GM18858 (cell line): ENCODE results near the gene DNAJC2.
A peak's percentile ranks its signal among the peaks of the same experiment; 100 is the strongest.

Experiments used
- ATAC-seq: cut with Tn5 transposase; IDR thresholded peaks from one replicate; pipeline ENCODE4 v1.9.1; 2021; ENCODE audit not compliant: unreplicated experiment

Gene DNAJC2, protein sequence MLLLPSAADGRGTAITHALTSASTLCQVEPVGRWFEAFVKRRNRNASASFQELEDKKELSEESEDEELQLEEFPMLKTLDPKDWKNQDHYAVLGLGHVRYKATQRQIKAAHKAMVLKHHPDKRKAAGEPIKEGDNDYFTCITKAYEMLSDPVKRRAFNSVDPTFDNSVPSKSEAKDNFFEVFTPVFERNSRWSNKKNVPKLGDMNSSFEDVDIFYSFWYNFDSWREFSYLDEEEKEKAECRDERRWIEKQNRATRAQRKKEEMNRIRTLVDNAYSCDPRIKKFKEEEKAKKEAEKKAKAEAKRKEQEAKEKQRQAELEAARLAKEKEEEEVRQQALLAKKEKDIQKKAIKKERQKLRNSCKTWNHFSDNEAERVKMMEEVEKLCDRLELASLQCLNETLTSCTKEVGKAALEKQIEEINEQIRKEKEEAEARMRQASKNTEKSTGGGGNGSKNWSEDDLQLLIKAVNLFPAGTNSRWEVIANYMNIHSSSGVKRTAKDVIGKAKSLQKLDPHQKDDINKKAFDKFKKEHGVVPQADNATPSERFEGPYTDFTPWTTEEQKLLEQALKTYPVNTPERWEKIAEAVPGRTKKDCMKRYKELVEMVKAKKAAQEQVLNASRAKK

DNA sequence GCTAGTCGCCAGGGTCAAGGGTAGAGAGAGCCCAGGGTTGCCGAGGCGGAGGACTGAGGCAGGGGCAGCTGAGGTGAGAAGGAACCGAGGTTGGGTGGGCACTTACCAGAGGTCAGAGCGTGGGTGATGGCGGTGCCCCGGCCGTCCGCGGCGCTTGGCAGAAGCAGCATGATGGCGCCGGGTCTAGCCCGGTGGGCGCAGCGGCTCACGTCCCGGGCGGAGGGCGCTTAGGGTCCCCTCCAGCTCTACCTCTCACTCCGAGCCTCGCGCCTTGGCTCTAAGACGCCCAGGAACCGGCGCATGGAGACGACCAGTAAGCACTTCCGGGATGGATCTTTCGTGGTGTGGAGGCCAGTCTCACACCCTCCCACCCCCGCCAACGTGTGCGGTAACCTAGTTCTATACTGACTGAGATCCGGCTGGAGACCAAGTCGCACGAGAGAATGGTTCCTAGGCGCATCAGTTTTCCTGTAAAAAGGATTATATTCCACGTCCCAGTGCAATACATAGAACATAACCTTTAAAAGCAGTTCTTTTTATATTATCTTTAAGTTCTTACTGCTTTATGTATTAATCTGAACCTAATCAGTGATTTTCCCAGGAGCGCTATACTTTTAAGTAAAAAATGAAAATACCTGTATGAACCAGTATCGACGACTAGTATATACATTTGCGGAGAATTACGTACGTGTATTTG, at the start of gene DNAJC2:
DNAJC2 (minus strand) TSS at position 315 of the 697 bp plus-strand sequence; CDS start at position 170, 145 bp downstream.
- peak; percentile 58 for ATAC-seq

GRCh38 chr7:103391976-103392375, 47.4 kb upstream of the DNAJC2 start:
- ATAC-seq, result no peak

DNA sequence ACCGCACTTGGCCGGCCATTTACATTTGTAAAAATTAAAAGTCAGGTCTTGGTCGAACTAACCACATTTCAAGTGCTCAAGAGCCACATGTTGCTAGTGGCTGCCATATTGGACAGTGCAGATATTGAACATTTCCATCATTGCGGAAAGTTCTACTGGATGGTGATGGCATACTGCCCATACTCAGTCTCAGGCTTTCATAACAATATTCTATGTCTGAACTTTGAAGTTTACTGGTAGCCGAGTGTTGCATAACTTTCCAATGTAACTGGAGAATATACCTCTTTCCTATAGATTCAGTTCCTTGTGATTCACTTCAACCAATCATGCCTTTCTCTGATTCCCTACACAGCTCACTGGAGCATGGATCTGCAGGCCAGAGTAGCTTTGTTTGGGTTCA, 46.6 kb upstream of the DNAJC2 start:
- no peak for ATAC-seq

DNA sequence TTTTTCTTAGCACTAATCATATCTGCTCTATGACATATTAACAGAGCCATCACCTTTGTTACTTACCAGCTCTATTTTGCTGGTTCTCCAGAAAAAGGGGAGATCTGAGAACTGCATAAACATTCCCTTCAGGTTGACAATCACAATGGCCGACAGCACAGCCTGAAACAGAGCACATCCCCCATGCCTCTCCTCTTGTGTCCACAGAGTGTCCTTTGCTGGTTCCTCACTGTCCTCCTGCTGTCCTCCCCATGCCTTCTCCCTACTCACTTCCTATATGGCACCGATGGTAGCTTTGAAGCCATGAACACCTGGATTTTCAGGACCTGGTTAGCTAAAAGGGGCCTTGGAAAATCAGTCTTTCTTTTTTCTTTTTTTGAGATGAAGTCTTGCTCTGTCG, 44.7 kb upstream of the DNAJC2 start:
- ATAC-seq, result no peak

- no peak for ATAC-seq
Measured at GRCh38 chr7:103388469-103389140, 44.0 kb upstream of the DNAJC2 start.

DNA sequence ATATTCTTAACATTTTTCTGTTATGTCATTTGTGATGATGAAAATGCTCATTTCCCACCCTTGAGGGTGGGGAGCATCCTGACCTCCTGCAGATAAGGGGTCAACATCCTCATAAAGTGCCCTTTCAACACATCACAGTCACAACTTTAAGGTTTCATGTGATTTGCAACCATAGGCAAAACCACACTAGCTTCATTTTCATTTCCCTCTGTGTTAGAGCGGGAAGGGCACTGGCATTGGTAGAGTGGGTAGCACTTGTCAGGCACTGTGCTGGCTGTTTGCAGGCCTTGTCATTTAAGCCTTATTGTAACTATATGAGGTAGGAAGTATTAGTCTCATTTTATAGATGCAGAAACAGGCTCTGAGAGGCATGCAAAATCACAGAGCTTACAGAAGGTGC, 42.7 kb upstream of the DNAJC2 start:
- ATAC-seq, result no peak

- ATAC-seq, result no peak
Measured at GRCh38 chr7:103382032-103382402, 37.5 kb upstream of the DNAJC2 start.

DNA sequence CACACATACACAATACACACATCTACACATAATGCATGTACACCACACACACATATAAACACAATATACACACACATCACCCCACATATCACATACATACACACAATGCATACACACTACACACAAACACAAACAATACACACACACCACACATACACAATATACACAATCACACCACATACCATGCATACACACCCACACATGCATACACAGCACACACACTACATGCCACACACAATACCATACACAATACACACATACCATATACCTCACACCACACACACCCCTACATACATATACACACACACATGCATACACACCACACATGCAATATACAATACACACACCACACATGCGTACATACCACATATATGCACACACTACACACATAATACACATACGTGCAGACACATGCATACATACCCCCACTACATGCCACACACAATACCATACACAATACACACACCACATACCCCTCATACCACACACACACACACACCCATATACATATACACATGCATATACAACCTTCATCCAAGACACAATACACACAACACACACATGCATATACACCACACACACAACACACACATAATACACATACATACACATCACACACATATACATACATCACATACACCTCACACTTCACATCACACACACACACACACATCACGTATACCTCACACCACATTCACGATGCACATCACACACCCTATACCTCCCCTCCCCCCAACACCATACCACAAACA, 36.9 kb upstream of the DNAJC2 start:
- no peak for ATAC-seq

- no peak for ATAC-seq
Measured at GRCh38 chr7:103380395-103381191, 36.0 kb upstream of the DNAJC2 start.

DNA sequence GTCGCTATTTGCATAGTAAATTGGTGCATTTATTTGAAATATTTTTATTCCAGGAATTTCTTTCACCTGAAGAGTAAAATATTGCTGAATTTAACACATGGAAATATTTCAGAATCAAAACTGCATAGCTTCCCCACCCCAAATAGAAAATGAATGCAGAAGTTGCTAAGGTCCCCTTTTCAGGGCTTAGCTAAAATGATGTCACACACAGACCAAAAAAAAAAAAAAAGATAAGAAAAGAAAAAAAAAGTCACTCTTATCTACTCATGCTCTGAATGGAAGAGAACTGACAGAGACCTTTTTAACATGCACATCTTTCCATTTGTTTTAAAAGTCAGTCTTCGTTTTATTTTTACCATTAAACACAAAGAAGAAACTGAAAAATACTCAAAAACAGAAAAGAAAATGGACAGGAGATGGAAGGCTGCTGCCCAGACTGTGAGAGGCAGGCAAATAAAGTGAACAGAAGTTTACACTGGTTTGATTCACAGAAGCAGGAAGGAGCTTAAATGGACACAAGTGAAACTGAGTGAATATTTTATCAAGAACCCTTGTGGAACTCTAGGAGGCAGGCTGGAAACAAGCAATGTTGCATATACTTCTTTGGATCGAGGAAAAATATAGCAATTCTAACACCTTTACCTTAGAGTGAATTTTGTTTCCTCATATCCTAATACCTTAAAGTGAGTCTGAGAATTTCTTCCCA, 34.9 kb upstream of the DNAJC2 start:
- ATAC-seq, result no peak

GRCh38 chr7:103373866-103374643, 29.5 kb upstream of the DNAJC2 start:
- ATAC-seq, result no peak

GRCh38 chr7:103369432-103369831, 24.9 kb upstream of the DNAJC2 start:
- no peak for ATAC-seq

DNA sequence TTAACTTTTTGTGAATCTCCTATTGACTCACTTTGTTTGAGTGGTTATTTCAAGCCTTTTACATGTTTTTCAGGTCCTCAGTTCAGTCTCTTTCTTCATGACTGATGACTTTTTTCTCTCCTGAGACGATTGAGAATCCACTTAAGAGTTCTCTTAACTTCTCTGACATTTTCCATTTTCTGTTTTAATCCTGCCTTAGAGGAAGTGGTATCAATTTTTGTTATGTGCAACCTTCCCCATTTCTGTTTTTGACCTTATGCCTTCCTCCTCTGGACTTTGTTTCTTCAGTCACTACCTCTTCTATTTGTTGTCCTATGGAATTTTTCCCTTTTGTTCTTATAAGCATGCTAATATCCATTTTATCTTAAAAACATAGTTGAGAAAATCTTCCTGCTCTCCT, 5.2 kb upstream of the DNAJC2 start:
- no peak for ATAC-seq

GRCh38 chr7:103348959-103349358, 4.4 kb upstream of the DNAJC2 start:
- ATAC-seq, result no peak

- ATAC-seq, result no peak
Measured at GRCh38 chr7:103348452-103348851, 3.9 kb upstream of the DNAJC2 start.

- peak; percentile 61 for ATAC-seq
Measured at GRCh38 chr7:103347507-103348267, 3.1 kb upstream of the DNAJC2 start, which contains the start of gene PSMC2. PSMC2 (plus strand) TSS chr7:103347643; CDS start chr7:103347712, 69 bp downstream.

DNA sequence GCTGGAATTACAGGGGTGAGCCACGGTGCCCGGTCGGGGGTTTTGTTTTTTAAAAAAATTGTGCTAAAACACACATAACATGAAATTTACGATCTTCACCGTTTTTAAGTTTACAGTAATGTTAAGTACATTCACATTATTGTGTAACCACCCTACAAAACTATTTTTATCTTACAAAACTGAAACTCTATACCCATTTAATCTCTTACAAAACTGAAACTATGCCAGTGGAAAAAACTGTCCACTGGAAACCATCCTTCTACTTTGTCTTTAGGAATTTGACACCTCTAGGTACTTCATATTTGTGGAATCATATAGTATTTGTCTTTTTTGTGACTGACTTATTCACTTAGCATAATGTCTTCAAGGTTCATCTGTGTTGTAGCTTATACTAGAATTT, 1.8 kb upstream of the DNAJC2 start:
- ATAC-seq, result no peak
